Fibroblast of skin of scalp (primary cell): ENCODE results near the gene KIF15.

Experiments used
- DNase-seq: peaks from one replicate; pipeline ENCODE4 v3.0.0-alpha.2; 2013

The KIF15 gene

DNA sequence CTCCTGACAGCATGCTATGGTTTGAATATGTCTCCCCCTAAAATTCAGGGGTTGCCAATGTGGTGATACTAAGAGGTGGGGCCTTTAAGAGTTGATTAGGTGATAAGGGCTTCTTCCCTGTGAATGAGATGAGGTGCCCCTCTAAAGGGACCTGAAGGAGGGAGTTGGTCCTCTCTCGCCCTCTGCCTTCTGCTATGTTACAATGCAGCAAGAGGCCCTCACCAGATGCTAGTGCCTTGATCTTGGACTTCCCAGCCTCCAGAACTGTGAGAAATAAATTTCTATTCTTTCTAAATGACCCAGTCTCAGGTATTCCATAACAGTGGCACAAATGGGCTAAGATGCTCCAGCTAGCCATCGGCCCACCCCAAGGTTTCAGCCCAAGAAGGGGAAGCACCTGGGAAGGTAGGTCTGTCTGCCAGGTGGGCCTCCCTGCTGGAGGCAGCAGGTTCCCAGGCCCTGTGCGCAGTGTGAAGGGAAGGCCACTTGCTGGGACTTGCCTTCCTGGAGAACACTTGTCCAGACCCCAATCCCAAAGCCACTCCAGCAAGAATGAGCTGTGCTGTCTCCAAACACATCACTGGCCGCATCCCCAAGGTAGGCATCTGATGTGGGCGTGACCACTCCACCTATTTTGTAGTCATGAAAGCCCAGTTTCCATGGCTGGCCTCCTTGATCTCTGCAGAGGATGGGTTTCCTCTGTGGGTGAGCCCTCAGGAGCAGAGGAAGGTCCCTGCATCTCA, 121.8 kb downstream of the KIF15 start:
- no peak for DNase-seq

DNA sequence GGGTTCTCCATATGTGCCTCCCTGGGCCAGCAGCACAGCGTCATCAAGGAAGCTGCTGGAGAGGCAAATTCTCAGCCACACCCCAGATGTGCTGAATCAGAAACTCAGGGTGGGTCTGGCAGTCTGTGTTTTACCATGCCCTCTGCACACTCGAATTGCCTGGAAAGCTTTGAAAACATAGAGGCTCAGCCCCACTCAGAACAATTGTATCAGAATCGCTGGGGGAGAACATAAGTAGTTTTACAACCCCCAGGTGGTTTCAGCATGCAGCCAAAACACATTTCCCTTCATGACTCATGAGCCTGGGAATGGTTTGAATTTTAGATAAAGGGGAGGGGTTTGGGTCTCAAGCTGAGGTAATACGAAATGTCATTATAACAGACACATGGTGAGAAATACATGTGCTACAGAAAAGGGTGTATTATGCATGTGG, 122.4 kb downstream of the KIF15 start:
- DNase-seq = peak; percentile 96

- peak; percentile 97 for DNase-seq
Measured at GRCh38 chr3:44885618-44886017, 124.0 kb downstream of the KIF15 start.

DNA sequence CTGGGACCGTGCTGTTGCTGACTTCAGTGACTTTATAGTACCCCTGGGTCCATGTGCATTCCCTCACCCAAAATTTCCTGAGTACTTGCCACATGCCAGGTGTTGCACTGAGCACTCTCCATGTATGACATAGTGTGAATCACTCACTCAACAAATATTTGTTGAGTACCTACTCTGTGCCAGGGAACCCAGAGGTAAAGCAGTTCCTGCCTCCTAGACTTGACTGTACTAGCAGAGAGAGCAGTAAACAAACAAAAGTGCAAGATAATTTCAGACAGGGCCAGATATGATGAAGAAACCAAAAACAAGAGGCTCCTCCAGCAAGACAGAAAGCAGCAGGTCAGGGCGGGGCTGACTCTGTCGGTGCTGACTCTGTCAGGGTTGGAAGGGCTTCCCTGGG, 125.0 kb downstream of the KIF15 start:
- DNase-seq = no peak

GRCh38 chr3:44887101-44887500, 125.5 kb downstream of the KIF15 start:
- DNase-seq = no peak

DNA sequence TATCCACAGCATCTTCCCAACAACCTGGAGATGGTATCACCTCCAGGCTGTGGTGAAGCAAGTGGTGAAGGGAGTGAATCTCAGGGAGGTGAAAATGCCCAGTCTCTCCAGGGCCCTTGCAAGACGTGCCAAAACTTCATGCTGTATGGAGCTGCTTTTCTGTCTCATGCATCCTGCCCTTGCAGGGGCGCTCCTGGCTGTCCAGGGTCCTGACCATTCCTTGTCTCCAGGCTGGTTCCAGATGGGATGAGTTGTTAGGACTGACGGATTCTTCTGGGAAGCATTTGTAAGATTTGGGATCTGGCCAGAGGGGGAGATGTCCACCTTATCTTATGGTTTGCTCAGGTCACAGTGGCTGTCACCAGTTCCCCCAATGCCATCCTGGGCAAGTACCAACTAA, 128.7 kb downstream of the KIF15 start:
- peak; percentile 24 for DNase-seq

DNA sequence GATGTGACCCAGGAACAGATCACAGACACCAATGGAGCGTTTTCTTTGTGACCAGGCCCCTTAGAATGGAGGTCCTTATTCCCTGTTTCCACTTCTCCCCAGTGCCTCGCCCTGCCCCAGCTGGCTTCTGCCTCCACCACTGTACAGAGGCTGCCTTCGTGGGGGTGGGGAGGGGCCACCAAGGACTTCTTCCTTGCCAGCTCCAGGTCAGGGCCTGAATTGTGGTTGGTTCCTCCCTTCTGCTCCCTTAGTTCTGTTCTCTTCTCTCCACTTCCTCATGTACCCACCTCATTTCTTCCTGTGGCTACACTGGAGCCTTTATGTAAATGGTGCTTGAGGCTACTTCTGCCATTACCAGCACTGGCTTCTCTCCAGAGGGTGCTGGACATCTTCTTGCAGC, 129.3 kb downstream of the KIF15 start:
- DNase-seq = no peak

DNA sequence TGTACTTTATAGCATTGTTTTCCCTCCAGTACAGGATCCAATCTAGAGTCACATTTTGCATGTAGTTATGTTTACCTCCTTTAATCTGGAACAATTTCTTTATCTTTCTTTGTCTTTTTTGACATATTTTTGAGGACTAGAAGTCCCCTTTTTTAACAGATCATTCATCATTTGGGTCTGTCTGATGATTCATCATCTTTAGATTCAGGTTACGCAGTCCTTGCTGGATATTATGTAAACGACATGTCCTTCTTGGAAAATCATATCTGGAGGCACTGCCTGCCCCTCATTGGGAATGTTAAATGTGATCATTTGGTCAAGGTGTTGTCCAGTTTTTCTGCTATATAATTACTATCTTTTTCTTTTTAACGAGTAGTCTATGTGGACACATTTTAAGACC, 131.1 kb downstream of the KIF15 start:
- DNase-seq = no peak

GRCh38 chr3:44893097-44893496, 131.5 kb downstream of the KIF15 start:
- DNase-seq = peak; percentile 74

DNA sequence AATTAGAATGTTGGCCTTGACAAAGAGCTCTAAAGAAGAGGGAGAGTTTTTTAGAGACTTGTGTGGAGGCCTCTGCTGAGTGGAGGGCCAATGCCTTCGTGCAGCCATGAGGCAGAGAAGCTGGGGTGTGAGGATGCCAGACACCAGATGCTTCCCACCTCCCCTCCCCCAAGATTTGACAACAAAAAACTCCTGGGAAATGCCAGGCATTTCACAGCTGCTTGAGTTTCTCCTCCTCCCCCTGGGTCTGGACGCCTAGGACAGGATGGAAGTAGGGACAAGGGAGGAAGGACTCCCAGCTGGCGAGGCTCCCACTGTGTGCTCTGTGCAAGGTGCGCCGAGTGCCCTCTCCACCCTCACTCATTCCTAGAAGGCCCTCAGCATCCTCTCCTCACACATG, 132.9 kb downstream of the KIF15 start:
- DNase-seq = peak; percentile 68

GRCh38 chr3:44896440-44896839, 134.8 kb downstream of the KIF15 start:
- no peak for DNase-seq

- no peak for DNase-seq
Measured at GRCh38 chr3:44899683-44900367, 138.2 kb downstream of the KIF15 start.

- no peak for DNase-seq
Measured at GRCh38 chr3:44902628-44903027, 141.0 kb downstream of the KIF15 start.
